Measurements from ENCODE around the gene DUSP8. TPM values are rescaled to one million over a fixed set of nuclear protein-coding genes. Genes with fewer than 3 reads are reported as not detected.
"Not testable (repeated sequence)": the region's sequence is repeated elsewhere in the genome, so short reads cannot be mapped to it uniquely, and the experiment has no call there.

Gene DUSP8, protein sequence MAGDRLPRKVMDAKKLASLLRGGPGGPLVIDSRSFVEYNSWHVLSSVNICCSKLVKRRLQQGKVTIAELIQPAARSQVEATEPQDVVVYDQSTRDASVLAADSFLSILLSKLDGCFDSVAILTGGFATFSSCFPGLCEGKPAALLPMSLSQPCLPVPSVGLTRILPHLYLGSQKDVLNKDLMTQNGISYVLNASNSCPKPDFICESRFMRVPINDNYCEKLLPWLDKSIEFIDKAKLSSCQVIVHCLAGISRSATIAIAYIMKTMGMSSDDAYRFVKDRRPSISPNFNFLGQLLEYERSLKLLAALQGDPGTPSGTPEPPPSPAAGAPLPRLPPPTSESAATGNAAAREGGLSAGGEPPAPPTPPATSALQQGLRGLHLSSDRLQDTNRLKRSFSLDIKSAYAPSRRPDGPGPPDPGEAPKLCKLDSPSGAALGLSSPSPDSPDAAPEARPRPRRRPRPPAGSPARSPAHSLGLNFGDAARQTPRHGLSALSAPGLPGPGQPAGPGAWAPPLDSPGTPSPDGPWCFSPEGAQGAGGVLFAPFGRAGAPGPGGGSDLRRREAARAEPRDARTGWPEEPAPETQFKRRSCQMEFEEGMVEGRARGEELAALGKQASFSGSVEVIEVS
- polyA plus RNA-seq (2011; rRNA removed) (1.5 and 2.1 TPM in 2 replicates), polyA minus RNA-seq (2011; rRNA and poly(A)+ RNA removed) (3.1 and 5.8 TPM in 2 replicates)

DNA sequence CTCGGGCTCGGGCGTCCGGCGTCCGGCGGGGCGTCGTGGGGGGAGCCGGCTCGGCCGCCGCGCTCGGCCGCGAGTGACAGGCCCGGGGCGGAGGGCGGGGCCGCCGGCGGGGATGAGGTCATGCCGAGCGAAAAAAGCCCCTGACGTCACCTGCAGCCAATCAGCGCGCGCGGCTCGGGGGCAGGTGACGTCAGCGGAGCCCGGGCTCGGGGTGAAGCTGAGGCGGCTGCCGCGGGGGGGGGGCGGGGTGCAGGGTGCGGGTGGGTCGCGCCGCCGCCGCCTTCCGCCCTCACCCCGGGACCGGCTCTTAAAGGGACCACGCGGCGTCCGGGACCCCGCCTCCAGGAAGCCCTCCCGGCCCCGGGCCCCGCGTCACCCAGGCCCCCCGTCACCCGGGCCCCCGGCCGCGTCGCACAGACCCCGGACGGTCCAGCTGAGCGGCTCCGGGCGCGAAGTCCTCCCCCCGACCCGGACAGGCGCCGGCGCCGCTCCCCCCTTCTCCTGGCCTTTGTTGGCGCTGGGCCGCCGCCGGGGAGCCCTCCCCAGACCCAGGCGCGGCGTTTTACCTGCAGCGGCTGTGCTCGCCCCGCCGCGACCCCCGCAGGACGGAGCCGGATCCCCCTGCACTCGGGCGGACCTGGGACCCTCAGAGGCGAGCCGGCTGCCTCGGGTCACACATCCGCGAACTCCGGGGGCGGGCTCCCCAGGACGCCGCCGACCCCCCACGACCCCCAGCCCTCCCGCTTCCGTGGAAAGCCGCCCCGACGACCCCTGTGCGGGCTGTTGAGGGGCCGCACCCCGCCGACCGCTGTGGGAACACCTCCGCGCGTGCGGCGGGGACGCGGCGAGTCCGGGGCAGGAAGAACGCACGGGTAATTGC lies at the start of gene DUSP8:
Gene DUSP8 (minus strand): TSS at position 75 of the 880 bp plus-strand sequence. CDS start 6,445 bp downstream, outside the sequence.
- Histone ChIP-seq H3K27me3 (ENCODE audit: control insufficient read depth, insufficient read depth, low read length) (peaks cover 25% of the 10 kb centered on the region), H3K27ac (ENCODE audit: low read depth, low read length) (no peak within 1 kb of the TSS), H3K9me3 (ENCODE audit: control insufficient read depth, insufficient read depth, low read length) (no peaks in the 10 kb centered on the region; the same call in 1 of the 2 replicates), H3K4me3 (ENCODE audit: low read depth, low read length) (peak within 1 kb of the TSS; percentile 61)
- TF ChIP-seq, protein P1, sequence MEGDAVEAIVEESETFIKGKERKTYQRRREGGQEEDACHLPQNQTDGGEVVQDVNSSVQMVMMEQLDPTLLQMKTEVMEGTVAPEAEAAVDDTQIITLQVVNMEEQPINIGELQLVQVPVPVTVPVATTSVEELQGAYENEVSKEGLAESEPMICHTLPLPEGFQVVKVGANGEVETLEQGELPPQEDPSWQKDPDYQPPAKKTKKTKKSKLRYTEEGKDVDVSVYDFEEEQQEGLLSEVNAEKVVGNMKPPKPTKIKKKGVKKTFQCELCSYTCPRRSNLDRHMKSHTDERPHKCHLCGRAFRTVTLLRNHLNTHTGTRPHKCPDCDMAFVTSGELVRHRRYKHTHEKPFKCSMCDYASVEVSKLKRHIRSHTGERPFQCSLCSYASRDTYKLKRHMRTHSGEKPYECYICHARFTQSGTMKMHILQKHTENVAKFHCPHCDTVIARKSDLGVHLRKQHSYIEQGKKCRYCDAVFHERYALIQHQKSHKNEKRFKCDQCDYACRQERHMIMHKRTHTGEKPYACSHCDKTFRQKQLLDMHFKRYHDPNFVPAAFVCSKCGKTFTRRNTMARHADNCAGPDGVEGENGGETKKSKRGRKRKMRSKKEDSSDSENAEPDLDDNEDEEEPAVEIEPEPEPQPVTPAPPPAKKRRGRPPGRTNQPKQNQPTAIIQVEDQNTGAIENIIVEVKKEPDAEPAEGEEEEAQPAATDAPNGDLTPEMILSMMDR (IDR thresholded peaks at IDR 0.05; ENCODE audit: low read depth, low read length), result no peak
- POLR2A ChIA-PET, result interaction anchor here (1.0 kb wide), 1 partner anchor 14 kb away, joined by 3 read pairs; no protein-coding TSS in a partner anchor
- DNase-seq (ENCODE audit: low read depth, low spot score), result peak; percentile 48
- CTCF ChIA-PET, result interaction anchor here (0.6 to 3.5 kb wide), 4 partner anchors 15 to 26 kb away, joined by 3 to 87 read pairs (median 6); no protein-coding TSS in a partner anchor

DNA sequence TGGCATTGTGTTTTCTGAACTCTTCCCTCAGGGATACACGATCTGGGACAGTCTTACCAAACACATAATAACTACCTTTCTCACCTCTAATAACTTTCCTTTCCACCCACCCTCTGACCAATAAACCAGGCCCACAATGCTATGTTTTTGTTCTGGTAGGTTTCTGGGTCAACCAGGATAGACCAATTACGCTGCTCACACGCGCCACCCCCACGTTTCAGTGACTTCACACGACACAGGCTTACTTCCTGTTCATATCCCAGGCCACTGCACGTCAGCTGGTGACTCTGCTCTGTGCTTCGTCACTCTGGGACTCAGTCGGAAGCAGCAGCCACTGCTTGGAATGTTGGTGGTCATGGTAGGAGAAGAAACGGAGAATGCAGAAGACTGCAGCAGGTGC lies 47.4 kb upstream of the DUSP8 start:
- POLR2A ChIA-PET, result no interaction called here
- no peak for DNase-seq (ENCODE audit: low read depth, low spot score)
- peaks cover 9% of the 10 kb centered on the region for H3K27me3 ChIP-seq (ENCODE audit: control insufficient read depth, insufficient read depth, low read length)

GRCh38 chr11:1618231-1618630 lies 46.2 kb upstream of the DUSP8 start:
- no peaks in the 10 kb centered on the region for H3K9me3 ChIP-seq (ENCODE audit: control insufficient read depth, insufficient read depth, low read length)
- peaks cover 9% of the 10 kb centered on the region for H3K27me3 ChIP-seq (ENCODE audit: control insufficient read depth, insufficient read depth, low read length)
- TF ChIP-seq, protein P1 (IDR thresholded peaks at IDR 0.05; ENCODE audit: low read depth, low read length), result no peak
- H3K27ac ChIP-seq (ENCODE audit: low read depth, low read length), result no peak overlapping the region
- no peak for DNase-seq (ENCODE audit: low read depth, low spot score)
- POLR2A ChIA-PET, result interaction anchor here (0.5 kb wide), 1 partner anchor 20 kb away, joined by 3 read pairs; the partner anchor contains the start of gene KRTAP5-2
- CTCF ChIA-PET, result interaction anchor here (1.0 to 2.2 kb wide), 3 partner anchors 11 to 34 kb away, joined by 3 to 15 read pairs (median 4); partner anchors contain the start of gene KRTAP5-5
- no peak overlapping the region for H3K4me3 ChIP-seq (ENCODE audit: low read depth, low read length)

More for the DNA sequence above, 47.4 kb upstream of the DUSP8 start:
- CTCF ChIA-PET, result interaction anchor here (0.9 kb wide), 1 partner anchor 33 kb away, joined by 3 read pairs; no protein-coding TSS in a partner anchor
- no peaks in the 10 kb centered on the region for H3K9me3 ChIP-seq (ENCODE audit: control insufficient read depth, insufficient read depth, low read length)
- TF ChIP-seq, protein P1 (IDR thresholded peaks at IDR 0.05; ENCODE audit: low read depth, low read length), result no peak
- no peak overlapping the region for H3K4me3 ChIP-seq (ENCODE audit: low read depth, low read length)
- H3K27ac ChIP-seq (ENCODE audit: low read depth, low read length), result no peak overlapping the region

DNA sequence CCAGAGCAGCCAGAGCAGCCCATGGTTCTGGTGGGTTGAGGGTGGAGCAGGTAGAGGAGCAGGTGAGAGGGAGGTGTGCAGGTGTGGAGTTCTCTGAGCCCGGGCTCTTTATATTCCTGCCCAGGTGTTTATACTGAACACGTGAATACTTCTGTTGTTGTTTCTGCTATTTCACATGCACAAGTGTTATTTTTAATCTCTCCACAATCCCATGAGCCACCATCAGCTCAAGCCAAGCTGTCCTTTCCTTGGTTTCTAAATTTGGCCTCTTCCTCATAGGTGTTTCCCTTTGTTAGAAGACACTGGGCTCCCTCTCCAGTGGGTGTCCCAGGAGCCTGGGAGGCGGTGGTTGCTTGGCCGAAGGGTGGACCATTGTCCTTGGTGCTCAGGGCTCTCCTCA lies 36.3 kb upstream of the DUSP8 start, which contains the start of gene KRTAP5-3:
Gene KRTAP5-3 (minus strand): TSS at position 101 of the 400 bp plus-strand sequence. CDS start 78 bp downstream, at position 23.
- TF ChIP-seq, protein P1 (IDR thresholded peaks at IDR 0.05; ENCODE audit: low read depth, low read length), result no peak
- ChIA-PET POLR2A (no interaction called here), CTCF (interaction anchor here (0.7 to 1.4 kb wide), 2 partner anchors 13 to 45 kb away, joined by 4 to 10 read pairs; no protein-coding TSS in a partner anchor)
- Histone ChIP-seq H3K27me3 (ENCODE audit: control insufficient read depth, insufficient read depth, low read length) (peaks cover 26% of the 10 kb centered on the region), H3K4me3 (ENCODE audit: low read depth, low read length) (no peak within 1 kb of the TSS), H3K9me3 (ENCODE audit: control insufficient read depth, insufficient read depth, low read length) (no peaks in the 10 kb centered on the region; the same call in 1 of the 2 replicates), H3K27ac (ENCODE audit: low read depth, low read length) (no peak within 1 kb of the TSS)
- DNase-seq (ENCODE audit: low read depth, low spot score), result no peak

- H3K27ac ChIP-seq (ENCODE audit: low read depth, low read length); POLR2A ChIA-PET; DNase-seq (ENCODE audit: low read depth, low spot score); H3K9me3 ChIP-seq (ENCODE audit: control insufficient read depth, insufficient read depth, low read length); H3K4me3 ChIP-seq (ENCODE audit: low read depth, low read length): not testable (repeated sequence)
- H3K27me3 ChIP-seq (ENCODE audit: control insufficient read depth, insufficient read depth, low read length), result peaks cover 26% of the 10 kb centered on the region
- CTCF ChIA-PET, result interaction anchor here (1.4 kb wide), 1 partner anchor 13 kb away, joined by 10 read pairs; no protein-coding TSS in a partner anchor
Measured at GRCh38 chr11:1607901-1608300, 35.8 kb upstream of the DUSP8 start.

DNA sequence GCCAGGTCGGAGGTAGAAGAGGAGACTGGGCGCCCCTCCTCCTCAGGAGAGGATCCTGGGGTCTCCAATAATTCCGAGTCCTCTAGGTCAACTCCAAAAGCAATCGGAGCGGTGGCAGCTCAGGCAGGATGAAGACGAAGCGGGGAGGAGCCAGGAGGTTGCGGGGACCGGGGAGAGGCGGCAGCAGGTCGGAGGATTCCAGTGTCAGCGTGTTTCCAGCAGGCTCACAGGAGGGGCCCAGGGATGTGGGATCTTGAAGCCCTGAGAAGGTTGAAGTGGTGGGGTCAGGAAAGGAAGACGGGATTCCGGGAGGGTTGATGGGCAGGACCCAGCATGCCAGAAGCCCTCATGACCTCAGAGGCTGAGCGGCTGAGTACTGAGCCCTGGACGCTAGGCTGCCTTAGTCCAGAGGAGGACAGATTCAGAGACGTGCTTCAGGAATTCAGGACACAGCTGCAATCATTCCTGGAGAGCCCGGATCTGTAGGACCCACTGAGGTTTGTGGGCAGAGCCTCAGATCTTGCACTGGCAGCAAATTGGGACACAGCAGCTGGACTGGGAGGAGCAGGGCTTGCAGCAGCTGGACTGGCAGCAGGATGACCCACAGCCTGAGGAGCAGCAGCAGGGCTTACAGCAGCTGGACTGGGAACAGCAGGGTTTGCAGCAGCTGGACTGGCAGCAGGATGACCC lies 35.2 kb upstream of the DUSP8 start:
- H3K9me3 ChIP-seq (ENCODE audit: control insufficient read depth, insufficient read depth, low read length); CTCF ChIA-PET; H3K27ac ChIP-seq (ENCODE audit: low read depth, low read length); H3K4me3 ChIP-seq (ENCODE audit: low read depth, low read length); DNase-seq (ENCODE audit: low read depth, low spot score); POLR2A ChIA-PET: not testable (repeated sequence)
- peaks cover 26% of the 10 kb centered on the region for H3K27me3 ChIP-seq (ENCODE audit: control insufficient read depth, insufficient read depth, low read length)
